Gastrocnemius medialis (tissue), 4 donors: Measurements from ENCODE around the gene ZNF407.

ENCODE experiments used
- CTCF ChIP-seq, 5 experiments: fragments of 450-650 bp in 3 of 5; fragments of 200-600 bp in 2 of 5; sonication (generic) in 2 of 5; IDR thresholded peaks in 4 of 5; conservative IDR thresholded peaks in 1 of 5; 1 replicate in 4 of 5; 2 replicates in 1 of 5; pipeline ENCODE4 v1.5.1; 2016 to 2019; ENCODE audit warnings: antibody characterized with exemption in 5 of 5, mild to moderate bottlenecking in 3 of 5, moderate library complexity in 3 of 5
- POLR2A ChIP-seq, 2 donors: fragments of 450-650 bp; IDR thresholded peaks; one replicate each; pipeline ENCODE4 v1.6.1; 2017; ENCODE audit warnings: antibody characterized with exemption in 2 of 2, mild to moderate bottlenecking in 2 of 2, moderate library complexity in 2 of 2

GRCh38 chr18:75025573-75025972 lies 427.9 kb downstream of the ZNF407 start:
- no peak for TF ChIP-seq CTCF (IDR thresholded peaks at IDR 0.05 in 4 of 5, conservative IDR thresholded peaks at IDR 0.05 in 1 of 5)
- TF ChIP-seq POLR2A (IDR thresholded peaks at IDR 0.05), result no peak
